Activated CD8-positive, alpha-beta memory T cell treated with anti-CD3 and anti-CD28 coated beads for 24 hours (primary cell): ENCODE results near the gene TCAF1.
"Not testable (repeated sequence)": the region's sequence is repeated elsewhere in the genome, so short reads cannot be mapped to it uniquely, and the experiment has no call there.

Experiments
- DNase-seq: peaks from one replicate; pipeline ENCODE4 v3.0.0-alpha.2; 2020

The TCAF1 gene

DNA sequence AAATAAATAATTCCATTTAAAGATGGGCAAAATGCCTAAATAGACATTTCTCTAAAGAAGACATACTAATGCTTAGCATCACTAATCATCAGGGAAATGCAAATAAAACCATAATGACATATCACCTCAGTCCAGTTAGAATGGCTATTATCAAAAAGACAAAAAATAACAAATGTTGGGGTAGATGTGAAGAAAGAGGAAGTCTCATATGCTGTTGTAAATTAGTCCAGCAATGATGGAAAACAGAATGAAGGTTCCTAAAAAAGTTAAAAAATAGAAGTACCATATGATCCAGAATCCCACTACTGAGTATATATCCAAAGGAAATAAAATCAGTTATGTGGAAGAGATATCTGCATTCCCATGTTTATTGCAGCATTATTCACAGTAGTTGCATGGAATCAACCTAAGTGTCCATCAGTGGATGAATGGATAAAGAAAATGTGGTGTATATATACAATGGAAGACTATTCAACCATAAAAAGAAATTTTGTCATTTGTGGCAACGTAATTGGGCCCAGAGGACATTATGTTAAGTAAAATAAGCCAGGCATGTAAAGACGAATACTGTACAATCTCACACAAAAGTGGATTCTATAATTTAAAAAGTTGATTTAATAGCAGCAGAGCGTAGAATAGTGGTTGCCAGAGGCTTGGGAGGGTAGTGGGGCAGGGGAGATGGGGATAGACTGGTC is 52.0 kb downstream of the TCAF1 start:
- peak; percentile 37 for DNase-seq

DNA sequence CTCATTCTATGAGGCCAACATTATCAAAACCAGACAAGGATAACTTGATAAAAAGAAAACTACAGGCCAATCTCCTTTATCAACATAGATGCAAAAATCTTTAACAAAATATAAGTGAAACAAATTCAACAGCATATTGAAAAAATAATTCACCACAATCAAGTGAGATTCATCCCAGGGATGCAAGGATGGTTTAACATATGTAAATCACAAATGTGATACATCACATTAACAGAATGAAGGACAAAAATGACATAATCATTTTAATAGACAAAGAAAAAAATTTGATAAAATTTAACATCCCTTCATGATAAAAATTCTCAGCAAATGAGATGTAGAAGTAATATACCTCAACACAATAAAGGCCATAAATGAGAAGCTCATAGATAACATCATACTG is 53.8 kb downstream of the TCAF1 start:
- no peak for DNase-seq

DNA sequence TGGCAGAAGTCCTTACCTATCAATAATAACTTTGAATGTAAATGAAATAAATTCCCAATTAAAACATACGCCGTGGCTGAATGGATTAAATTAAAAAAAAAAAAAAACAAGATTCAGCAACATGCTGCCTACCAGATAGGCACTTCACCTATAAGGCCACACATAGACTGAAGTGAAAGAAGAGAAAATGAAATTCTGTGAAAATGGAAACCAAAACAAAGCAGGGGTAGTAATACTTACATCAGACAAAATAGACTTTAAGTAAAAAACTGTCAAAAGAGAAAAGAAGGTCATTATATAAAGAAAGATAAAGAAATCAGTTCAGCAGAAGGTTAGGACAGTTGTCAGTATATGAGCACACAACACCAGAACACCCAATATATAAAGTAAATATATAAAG is 55.3 kb downstream of the TCAF1 start:
- DNase-seq, result no peak

DNA sequence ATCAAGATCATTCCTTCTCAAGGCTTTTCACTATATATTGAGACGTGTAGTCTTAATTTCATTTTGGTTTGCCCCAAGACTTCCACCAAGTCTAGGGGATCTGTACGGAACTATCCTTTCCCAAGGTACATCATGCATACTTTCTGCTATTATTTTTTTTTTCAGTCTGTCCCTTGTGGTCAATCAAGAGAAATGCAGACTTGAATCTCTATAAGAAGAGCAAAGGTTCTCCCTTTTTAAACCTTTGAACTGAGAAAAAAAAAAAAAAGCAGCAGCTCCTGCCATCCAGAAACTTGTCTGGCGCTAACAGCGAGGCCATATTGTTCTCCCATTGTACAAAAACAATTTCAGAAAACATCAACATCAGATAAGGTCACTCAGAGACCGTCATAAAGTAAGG is 60.3 kb downstream of the TCAF1 start:
- not testable (repeated sequence) for DNase-seq

DNA sequence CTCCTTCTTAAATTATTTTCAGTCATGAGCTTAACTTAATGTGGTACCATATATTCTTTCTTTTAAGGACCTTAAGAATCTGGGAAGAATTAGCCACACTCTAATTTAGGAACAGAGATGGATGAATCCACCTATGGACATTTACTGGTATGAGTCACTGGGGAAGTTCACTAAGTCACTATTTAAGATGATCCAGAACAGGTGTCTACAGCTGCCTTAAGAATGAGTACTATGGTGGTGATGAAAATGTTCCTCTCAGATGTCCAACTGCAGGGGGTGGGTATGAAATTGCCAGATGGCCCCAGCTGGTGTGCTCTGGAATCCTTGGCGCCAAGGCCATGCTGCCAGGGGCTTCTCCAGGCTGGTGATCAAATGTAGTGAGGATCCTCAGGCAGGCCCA is 61.9 kb downstream of the TCAF1 start:
- DNase-seq, result not testable (repeated sequence)

DNA sequence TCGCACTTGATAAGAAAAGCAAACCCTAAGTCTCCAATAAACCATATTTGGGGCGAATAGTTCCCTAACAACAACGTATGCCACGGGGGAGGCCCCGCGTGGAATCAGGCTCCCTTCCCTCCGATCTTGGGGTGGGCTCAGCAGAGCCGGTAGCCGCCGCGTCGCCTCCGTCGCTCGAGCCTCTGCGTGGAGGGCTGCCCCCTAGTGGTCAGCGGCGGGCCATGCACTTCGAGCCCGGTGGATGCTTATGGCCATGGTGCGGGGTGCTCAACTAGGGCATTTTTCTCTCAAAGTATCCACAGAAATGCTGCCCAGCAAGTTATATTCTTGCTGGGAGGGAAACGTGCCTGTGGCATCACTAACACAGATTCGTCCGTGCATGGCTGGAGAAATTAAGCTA is 64.8 kb downstream of the TCAF1 start:
- peak; percentile 100 for DNase-seq

DNA sequence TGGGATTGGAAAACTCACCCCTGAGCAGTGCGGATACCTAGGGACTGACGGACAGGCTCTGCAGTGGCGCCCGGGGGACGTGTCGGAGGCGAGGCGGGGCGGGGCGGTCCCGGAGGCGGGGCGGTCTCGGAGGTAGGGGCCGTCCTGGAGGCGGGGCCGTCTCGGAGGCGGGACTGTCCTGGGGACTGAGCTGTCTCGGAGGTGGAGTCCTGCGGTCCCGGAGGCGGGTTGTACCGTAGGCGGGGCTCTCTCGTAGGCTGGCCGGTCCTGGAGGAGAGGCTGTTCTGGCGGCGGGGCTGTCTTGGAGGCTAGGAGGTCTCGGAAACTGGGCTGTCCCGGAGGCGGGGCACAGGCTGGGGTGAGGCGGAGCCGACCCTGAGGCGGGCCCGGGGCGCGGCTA is 65.4 kb downstream of the TCAF1 start:
- DNase-seq, result peak; percentile 99

DNA sequence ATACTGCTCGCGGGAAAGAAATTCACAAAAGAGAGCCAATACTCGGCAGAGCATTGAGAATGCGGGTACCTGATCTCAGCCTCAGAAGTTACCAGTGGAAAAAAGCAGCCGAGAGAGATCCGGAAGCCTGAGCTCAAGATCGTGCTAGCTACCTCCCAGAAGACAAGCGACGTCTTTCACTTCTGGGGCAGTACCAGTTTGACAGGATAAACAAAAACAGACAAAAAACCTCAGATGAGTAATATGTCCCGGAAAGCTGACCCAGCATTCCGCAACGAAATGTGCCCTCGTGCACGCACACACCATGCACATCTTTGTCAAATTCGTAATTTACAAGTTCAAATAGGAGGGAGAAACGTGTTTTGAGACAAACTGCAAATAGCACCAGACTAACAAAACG is 65.9 kb downstream of the TCAF1 start:
- not testable (repeated sequence) for DNase-seq

DNA sequence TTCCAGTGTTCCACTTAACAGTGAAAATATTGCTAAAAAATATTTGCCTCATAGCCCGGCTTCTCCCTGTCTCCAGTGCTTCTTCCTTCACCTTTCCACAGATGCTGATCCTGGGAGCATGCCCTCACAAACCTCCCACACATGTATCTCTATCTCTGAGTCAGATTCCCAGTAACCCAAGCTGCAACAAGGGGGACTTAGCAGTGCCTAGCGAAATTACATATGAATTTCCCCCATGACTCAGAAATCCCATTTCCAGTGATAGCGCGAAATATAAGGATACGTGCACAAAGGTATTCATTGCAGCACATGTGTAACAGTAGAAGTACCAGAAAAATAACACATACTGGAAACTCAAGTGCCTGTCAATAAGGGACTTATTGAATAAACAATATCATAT is 75.4 kb downstream of the TCAF1 start:
- DNase-seq, result not testable (repeated sequence)

DNA sequence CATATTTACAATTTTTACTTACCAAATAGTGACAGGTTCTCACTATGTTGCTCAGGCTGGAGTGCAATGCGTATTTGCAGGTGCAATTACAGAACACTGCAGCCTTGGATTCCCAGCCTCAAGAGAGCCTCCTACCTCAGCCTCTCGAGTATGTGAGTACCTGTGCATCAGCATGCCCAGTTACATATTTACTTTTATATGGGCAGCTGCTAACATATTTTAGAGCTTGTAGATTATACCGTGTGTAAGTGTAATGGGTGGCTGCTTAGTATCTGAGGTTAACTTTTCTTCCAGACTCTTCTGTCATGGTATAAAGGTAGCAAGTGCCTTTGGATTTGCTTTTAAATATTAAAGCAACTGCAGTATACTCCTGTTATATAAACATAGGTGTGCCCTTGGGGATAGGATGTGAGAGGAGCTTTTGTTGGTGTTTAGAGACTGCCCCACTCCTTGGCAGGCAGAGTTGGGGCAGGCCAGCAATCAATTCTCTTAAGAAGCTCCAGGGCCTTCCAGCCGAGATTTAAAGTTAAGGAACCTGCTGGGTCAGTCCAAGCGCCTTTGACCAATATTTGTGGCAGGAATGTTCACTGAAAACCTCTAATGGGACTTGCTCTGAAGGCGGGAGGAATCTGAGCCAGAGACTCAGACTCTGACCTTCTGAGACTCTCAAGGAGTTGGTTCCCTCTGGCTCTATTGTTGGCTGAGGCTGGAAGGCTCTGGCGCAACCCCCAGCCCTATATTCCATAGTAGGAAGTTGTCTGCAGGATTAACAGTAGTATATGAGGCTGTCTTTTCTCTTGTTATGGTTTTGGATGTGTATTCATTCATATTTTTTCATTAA is 77.5 kb downstream of the TCAF1 start:
- not testable (repeated sequence) for DNase-seq

DNA sequence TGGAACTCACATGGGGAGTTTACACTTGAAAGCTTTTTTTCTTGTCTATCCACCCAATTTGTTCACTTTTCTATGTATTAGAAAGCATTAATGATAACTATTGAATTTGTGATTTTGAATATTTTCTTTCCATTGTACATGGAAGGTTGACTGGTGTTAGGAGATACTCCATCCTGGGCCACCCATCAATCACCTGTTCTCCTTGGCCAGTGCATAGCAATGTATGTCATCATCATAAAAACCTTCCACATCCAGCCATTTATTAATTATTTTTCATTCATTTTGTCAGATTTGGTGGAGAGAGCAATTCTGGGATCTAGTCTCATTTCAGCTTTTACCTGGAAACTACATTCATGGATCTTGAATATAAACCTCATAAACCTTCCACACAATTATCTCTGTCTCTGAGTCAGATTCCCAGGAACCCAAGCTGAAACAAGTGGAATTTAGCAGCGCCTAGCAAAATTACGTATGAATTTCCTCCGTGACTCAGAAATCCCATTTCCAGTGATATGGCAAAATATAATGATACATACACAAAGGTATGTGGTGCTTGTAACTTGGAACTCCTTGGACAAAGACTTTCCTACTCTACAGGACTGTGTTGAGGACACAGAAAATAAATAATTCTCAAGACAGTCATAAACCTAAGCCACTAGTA is 78.2 kb downstream of the TCAF1 start:
- DNase-seq, result not testable (repeated sequence)

DNA sequence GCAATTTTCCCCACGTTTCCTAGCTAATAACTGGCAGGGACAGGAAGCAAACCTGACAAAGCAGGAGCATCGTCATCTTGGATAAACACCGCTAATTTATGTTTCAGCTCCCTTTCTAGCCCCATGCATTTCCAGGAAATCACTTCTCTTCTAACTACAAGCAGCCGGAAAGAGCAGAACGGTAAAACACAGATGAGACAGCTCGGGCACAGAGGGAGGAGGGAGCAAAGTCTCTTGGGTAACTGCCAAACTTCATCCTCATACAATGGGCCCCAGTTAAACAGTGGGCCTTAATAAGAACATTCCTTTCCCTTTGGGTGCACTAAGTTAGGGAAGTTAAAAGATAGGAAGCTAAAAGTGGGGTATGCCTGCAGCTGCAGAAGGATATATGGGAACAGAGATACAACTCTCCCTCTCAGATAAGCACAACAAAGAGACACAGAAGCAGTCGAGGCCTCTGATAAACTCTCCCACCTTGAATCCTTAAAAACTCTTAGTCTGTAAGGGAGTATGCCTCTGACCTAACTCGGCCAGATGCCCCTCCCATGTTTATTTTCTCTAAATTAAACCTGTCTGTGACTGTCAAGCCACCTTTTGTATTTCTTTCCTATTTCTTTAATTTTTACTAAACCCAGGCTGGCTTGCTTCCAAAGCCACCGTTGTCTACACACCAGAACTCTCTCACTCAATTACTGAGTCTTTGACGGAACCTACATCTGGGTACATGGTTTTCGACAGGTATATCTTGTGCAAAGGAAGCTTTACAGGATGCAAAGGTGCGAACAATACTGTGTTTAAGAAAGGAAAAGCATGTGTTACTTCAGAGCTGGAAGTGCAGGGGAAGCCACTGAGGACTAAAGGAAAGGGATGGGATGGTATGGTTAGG is 80.3 kb downstream of the TCAF1 start:
- not testable (repeated sequence) for DNase-seq

DNA sequence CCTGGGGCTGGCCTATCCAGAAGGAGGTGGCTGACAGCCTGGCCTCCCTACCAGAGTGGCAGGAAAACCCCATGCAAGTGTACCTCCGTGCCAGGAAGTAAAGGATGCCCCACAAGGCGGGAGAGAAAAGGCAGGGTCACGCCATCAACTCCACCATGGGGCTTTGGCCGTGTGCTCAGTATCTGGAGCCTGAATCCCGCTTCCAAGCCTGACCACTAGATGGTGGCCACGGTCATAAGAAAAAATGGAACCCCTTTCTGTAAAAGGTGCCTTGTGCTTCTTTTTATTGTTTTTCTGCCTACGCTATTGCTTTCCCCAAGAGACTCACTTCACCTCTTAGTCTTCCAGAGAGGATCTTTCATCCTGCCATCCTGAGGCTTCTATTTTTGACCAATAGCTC is 84.1 kb downstream of the TCAF1 start:
- DNase-seq, result not testable (repeated sequence)

DNA sequence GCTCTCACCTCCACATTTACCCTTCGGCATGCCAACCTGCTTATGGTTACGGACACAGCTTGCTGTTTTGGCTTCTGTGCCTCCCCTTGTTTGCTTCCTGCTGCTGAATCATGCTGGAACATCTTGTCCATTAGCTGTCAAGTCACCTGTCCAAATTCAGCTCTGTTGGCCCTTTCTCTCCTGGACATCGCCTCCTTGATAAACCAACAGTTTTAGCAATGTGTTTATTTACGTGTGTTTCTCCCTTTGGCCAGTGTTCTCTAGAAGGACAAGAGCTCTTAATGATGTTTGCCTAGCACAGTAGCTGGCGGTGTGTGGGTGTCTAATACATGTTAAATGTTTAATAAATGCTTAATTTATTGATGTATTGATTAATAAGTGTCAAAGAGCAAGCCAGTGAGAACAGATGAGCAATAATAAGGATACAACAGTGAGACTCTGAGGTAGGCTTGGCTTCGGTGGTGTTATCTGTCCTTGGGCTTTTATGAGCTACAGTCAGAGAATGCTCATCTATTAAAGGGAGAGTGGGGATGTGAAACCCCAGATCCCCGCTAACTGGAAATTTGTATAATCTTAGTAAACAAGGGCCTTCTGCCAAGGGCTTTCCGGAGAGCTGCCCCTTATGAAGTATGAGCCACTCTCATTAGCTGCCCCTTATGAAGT is 85.4 kb downstream of the TCAF1 start:
- DNase-seq, result not testable (repeated sequence)

DNA sequence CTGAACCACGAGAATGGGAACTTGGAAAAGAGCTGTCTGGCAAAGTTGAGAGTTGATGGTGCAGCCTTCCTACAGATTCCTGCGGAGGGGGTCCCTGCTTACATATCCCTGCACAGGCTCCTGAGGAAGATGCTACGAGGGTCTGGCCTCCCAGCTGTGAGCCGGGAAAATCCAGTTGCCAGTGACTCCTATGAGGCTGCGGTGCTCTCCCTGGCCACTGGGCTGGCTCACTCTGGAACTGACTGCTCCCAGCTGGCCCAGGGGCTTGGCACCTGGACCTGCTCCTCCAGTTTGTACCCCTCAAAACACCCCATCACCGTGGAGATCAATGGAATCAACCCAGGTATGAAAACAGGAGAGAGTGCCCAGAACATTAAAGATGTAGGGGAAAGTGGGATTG is 91.3 kb downstream of the TCAF1 start:
- not testable (repeated sequence) for DNase-seq

DNA sequence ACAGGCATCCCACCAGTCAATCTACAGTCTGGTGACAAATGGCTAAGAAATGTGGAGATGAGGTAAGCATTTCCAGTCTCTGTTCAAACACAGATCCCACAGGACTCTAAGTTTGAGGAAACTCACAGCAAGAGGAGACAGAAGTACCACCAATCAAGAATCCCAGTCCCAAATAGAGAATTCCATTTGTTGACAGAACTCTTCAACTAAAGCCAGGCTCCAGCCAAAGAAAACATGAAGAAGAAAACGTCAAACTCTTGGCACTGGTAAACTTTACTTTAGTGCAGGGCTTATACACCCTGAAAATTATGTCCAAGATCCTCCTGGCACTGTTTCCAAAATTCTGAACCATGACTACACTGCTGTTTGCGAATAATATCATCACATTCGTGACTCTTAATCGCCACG is 95.3 kb downstream of the TCAF1 start:
- DNase-seq, result not testable (repeated sequence)
